GM15510 (cell line): ENCODE measurements around the gene FBLN7.

Experiments
- POLR2A ChIP-seq: IDR thresholded peaks from 3 replicates; pipeline ENCODE4 v1.6.1; 2011; ENCODE audit warnings: borderline replicate concordance; ENCODE audit not compliant: insufficient read length; ENCODE audit errors: extremely low read depth

FBLN7 gene

DNA sequence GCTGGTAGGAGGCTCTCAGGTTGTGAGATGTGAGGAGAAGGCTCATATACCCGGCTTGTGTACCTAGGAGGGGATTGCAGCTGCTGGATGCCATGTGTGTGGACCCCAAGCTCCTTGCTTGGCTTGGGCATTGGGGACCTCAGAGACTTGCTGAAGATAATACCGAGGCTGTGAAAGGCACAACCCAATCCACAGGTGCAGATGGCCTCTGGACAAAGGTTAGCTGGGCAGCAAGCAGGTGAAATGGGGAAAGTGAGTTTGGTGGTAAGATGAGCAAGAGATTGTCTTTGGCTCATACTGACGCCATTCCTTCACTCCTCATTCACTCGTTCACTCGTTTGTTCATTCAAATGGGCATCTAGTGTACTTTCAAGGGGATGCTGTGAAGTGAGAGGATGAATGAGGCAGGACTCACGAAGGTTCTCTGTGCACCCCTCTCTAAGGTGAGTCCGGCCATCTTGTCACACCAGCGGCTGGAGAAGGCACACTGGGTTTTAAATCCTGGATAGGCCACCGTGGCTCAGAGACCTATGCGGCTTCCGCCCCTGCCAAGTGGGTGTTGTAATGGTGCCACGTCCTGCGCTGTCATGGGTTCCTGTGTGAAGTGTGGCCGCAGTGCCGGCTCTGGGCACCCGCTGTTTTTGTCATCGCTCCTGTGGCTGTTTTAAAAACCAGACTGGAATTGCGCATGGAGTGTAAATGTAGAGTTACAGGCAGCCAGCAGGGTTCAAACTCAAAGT lies 13.7 kb downstream of the FBLN7 start:
- no peak for TF ChIP-seq POLR2A

- no peak for TF ChIP-seq POLR2A
These were observed 14.4 kb downstream of the FBLN7 start for GRCh38 chr2:112152476-112153178.

GRCh38 chr2:112153179-112153490 lies 14.9 kb downstream of the FBLN7 start:
- TF ChIP-seq POLR2A: no peak

- no peak for TF ChIP-seq POLR2A
These were observed 15.3 kb downstream of the FBLN7 start for GRCh38 chr2:112153501-112153900.

DNA sequence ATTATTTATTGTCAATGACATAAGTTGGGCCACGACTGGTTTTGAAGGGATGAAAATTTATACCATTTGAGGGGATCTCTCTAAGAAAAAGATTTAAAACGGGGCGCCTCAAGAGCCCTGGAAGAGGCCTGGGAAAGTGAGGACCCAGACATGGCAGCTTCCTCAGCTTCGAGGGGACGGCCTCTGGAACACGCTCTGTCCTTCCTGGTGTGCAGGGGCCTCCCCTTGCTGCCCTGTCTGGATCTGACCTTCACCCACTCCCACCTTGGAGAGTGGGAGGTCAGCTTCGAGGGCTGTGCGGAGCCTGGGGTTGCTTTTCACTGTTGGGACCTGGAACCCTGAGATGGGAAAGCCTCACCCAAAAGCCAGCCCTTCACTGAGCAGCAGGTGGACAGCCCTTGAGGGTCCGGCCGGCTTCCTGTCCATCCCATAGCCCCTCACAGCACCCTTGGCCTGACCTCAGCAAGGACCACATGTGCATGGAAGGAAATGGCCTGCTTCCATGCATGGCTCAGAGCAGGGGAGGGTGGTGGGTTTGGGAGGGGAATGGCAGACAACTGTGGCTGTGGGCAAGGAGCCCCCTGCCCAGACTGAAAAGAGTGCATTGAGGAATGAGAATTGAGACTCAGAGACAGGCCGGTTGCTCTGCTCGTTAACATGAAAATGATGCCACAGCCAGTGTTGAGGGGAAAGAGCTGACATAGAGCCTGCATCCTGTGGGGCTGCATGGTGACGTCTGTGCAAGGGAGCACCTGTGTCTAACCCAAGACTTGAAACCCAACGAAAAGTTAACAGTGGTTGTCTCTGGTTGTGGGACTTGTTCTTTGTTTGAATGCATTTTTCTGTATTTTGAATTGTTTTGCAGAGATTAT lies 16.3 kb downstream of the FBLN7 start:
- TF ChIP-seq POLR2A: no peak

- no peak for TF ChIP-seq POLR2A
These were observed 17.4 kb downstream of the FBLN7 start for GRCh38 chr2:112155331-112156151.

DNA sequence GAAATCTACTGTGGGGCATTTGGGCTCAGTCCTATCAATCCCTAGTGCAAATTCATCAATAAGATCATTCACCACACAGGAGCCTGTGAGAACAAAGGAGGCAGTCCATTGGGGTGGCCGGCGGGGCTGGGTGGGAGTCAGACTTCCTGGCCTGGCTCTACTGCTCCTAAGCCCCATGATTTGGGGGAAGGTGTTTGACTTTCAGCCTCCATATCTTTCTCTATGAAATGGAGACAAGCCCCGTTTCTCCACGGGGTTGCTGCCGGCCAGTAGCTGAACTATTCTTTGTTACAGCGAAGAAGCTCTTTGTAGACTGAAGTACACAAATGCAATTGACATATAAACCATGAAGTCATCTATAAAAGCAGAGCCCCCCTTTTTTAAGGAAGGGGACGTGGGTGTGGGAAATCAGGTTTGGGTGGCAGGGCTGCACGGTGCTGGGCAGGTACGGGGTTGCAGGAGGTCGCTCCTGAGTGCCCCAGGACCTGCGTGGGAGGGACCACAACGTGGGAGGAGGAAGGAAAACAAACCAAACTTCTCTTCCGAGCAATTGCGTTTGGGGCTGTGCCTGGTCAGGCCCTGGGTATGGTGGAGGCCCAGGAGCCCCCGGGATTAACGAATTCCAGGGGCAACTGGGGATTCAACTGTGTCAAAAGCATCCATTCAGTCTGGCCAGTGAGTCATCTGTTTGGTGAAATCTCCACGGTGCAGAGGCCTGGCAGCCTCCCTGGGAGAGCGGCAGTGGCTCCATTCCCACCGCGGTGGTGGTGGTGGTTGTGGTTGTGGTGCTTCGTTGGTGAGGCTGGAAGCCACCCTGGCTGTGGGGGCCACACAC lies 18.2 kb downstream of the FBLN7 start:
- TF ChIP-seq POLR2A: no peak

DNA sequence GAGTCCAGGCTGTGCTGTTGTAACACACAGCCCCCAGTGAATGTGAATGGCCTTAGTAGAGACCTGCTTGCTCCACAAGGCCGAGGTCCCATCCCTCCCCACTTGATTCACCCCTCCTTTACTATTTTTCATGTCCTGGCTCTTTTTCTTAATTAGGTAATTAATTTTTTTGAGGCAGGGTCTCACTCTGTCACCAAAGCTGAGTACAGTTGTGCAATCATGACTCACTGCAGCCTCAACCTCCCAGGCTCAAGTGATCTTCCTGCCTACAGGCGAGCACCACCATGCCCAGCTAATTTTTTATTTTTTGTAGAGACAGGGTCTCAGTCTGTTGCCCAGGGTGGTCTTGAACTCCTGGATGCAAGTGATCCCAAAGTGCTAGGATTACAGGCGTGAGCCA lies 19.3 kb downstream of the FBLN7 start:
- no peak for TF ChIP-seq POLR2A

DNA sequence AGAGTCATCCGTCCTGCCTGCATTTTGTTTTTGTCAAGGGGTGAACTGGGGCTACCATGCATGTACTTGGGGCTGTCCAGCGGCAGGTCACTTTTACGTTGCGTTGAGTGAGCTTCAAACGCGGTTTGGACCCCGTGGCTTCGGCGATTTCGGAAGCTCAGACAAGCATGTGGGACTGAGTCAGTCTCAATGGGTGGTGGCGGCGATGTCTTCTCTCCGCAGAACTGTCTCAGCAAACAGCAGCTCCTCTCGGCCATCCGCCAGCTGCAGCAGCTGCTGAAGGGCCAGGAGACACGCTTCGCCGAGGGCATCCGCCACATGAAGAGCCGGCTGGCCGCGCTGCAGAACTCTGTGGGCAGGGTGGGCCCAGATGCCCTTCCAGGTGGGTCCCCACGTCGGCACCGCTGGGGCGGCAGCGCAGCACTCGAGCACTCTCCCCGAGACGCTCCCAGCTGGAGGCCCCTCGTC lies 21.3 kb downstream of the FBLN7 start:
- no peak for TF ChIP-seq POLR2A

- TF ChIP-seq POLR2A: no peak
These were observed 22.4 kb downstream of the FBLN7 start for GRCh38 chr2:112160283-112161250.

- TF ChIP-seq POLR2A: no peak
These were observed 23.4 kb downstream of the FBLN7 start for GRCh38 chr2:112161431-112162145.

- no peak for TF ChIP-seq POLR2A
These were observed 24.2 kb downstream of the FBLN7 start for GRCh38 chr2:112162341-112162740.
